DND-41 (cell line): Measurements from ENCODE around the gene NHERF2.
A peak's percentile ranks its signal among the peaks of the same experiment; 100 is the strongest.

Experiments
- ATAC-seq: fragments of 200-7000 bp; cut with Tn5 transposase; 3 replicates; pipeline ENCODE4 v1.9.1; 2021; ENCODE audit warnings: low read depth; ENCODE audit not compliant: insufficient read depth
- DNase-seq: peaks from one replicate; pipeline ENCODE4 v3.0.0-alpha.2; 2020
- H2AFZ ChIP-seq: 2 replicates; pipeline ENCODE4 v1.6.0; 2012; ENCODE audit warnings: low read depth, low read length
- H3K27ac ChIP-seq: 2 replicates; pipeline ENCODE4 v1.5.1; 2012; ENCODE audit warnings: low read length, inconsistent platforms
- H3K27me3 ChIP-seq: fragments of 200-600 bp; sonication (generic); 2 replicates; pipeline ENCODE4 v1.6.0; 2012; ENCODE audit warnings: low read length, mild to moderate bottlenecking, inconsistent platforms; ENCODE audit not compliant: insufficient read depth, poor library complexity
- H3K36me3 ChIP-seq: 2 replicates; pipeline ENCODE4 v1.5.1; 2012; ENCODE audit warnings: low read length, inconsistent platforms; ENCODE audit not compliant: insufficient read depth
- H3K4me1 ChIP-seq: 2 replicates; pipeline ENCODE4 v1.5.1; 2012; ENCODE audit warnings: mild to moderate bottlenecking, low read length; ENCODE audit not compliant: insufficient read depth
- H3K4me2 ChIP-seq: 2 replicates; pipeline ENCODE4 v1.6.0; 2012; ENCODE audit warnings: mild to moderate bottlenecking, moderate library complexity, low read length, inconsistent platforms; ENCODE audit not compliant: insufficient read depth
- H3K4me3 ChIP-seq, 2 experiments: fragments of 200-600 bp in 1 of 2; shearing (Covaris generic) in 1 of 2; 2 replicates each; pipeline ENCODE4 v1.5.1; 2012 to 2016; ENCODE audit warnings: inconsistent platforms in 2 of 2, low read length in 2 of 2, mild to moderate bottlenecking in 2 of 2, low read depth in 1 of 2, moderate library complexity in 1 of 2
- H3K79me2 ChIP-seq: 2 replicates; pipeline ENCODE4 v1.6.0; 2012; ENCODE audit warnings: low read length, inconsistent platforms; ENCODE audit not compliant: insufficient read depth
- H3K9ac ChIP-seq: 2 replicates; pipeline ENCODE4 v1.6.0; 2012; ENCODE audit warnings: low read depth, mild to moderate bottlenecking, inconsistent platforms, low read length, moderate library complexity
- H3K9me3 ChIP-seq: 2 replicates; pipeline ENCODE4 v1.5.1; 2012; ENCODE audit warnings: low read length, moderate library complexity, mild to moderate bottlenecking, inconsistent platforms; ENCODE audit not compliant: insufficient read depth, severe bottlenecking
- H4K20me1 ChIP-seq: 2 replicates; pipeline ENCODE4 v1.6.0; 2012; ENCODE audit warnings: low read length; ENCODE audit not compliant: insufficient read depth
- CTCF ChIP-seq: IDR thresholded peaks from 2 replicates; pipeline ENCODE4 v1.5.1; 2012; ENCODE audit warnings: borderline replicate concordance, low read length, moderate library complexity, mild to moderate bottlenecking; ENCODE audit not compliant: poor library complexity, severe bottlenecking; ENCODE audit errors: extremely low read depth
- EZH2 ChIP-seq: IDR thresholded peaks from 3 replicates; pipeline ENCODE4 v1.6.1; 2012; ENCODE audit warnings: borderline replicate concordance, low read depth, mild to moderate bottlenecking, moderate library complexity, low read length, inconsistent platforms; ENCODE audit not compliant: severe bottlenecking

NHERF2 gene

GRCh38 chr16:2086812-2087747 lies 60.4 kb downstream of the NHERF2 start:
- Histone ChIP-seq H4K20me1 (peaks cover 16% of the 10 kb centered on the region), H3K27me3 (no peaks in the 10 kb centered on the region), H3K9ac (no peak overlapping the region), H2AFZ (no peak overlapping the region), H3K4me2 (no peak overlapping the region), H3K9me3 (no peaks in the 10 kb centered on the region), H3K4me1 (no peaks in the 10 kb centered on the region), H3K36me3 (peaks cover 92% of the 10 kb centered on the region), H3K79me2 (no peaks in the 10 kb centered on the region), H3K27ac (no peak overlapping the region), H3K4me3 (no peak overlapping the region)
- TF ChIP-seq CTCF: no peak
- TF ChIP-seq EZH2: no peak
- 0 out of 3 replicates have a peak, but pooled peaks have one; percentile 11 for ATAC-seq
- no peak for DNase-seq

- Histone ChIP-seq H3K36me3 (peaks cover 93% of the 10 kb centered on the region), H3K9ac (no peak overlapping the region)
- no peak for ATAC-seq
These were observed 61.3 kb downstream of the NHERF2 start for GRCh38 chr16:2087748-2088631.

More at GRCh38 chr16:2087748-2088631, 61.3 kb downstream of the NHERF2 start:
- no peak overlapping the region for H3K4me2 ChIP-seq
- TF ChIP-seq CTCF: no peak
- DNase-seq: no peak
- H3K79me2 ChIP-seq: no peaks in the 10 kb centered on the region
- H3K27ac ChIP-seq: no peak overlapping the region
- no peak overlapping the region for H2AFZ ChIP-seq
- H3K27me3 ChIP-seq: no peaks in the 10 kb centered on the region
- peaks cover 16% of the 10 kb centered on the region for H4K20me1 ChIP-seq
- no peak overlapping the region for H3K4me3 ChIP-seq
- no peaks in the 10 kb centered on the region for H3K9me3 ChIP-seq
- H3K4me1 ChIP-seq: no peaks in the 10 kb centered on the region
